ENCODE measurements around the gene SPATA18.

SPATA18 gene

GRCh38 chr4:52051213-52051614 is at the start of gene SPATA18:
TSS of gene SPATA18 (plus strand) at chr4:52051304. CDS start at chr4:52051705, 401 bp downstream.
- no peak for TF ChIP-seq GATA3 (IDR thresholded peaks at IDR 0.05; ENCODE audit: low read depth, low read length)
- TF ChIP-seq GATA2 (IDR thresholded peaks at IDR 0.05; ENCODE audit: low read depth, low read length): no peak

- TF ChIP-seq GATA3 (IDR thresholded peaks at IDR 0.05; ENCODE audit: low read depth, low read length) (no peak), GATA2 (IDR thresholded peaks at IDR 0.05; ENCODE audit: low read depth, low read length) (no peak)
Measured at GRCh38 chr4:52001616-52002015, 49.5 kb upstream of the SPATA18 start.

- TF ChIP-seq GATA2 (IDR thresholded peaks at IDR 0.05; ENCODE audit: low read depth, low read length): no peak
- TF ChIP-seq GATA3 (IDR thresholded peaks at IDR 0.05; ENCODE audit: low read depth, low read length): no peak
Measured at GRCh38 chr4:52004414-52004813, 46.7 kb upstream of the SPATA18 start.

GRCh38 chr4:52005604-52006273 is 45.4 kb upstream of the SPATA18 start:
- no peak for TF ChIP-seq GATA3 (IDR thresholded peaks at IDR 0.05; ENCODE audit: low read depth, low read length)
- TF ChIP-seq GATA2 (IDR thresholded peaks at IDR 0.05; ENCODE audit: low read depth, low read length): no peak

GRCh38 chr4:52006887-52007286 is 44.2 kb upstream of the SPATA18 start:
- no peak for TF ChIP-seq GATA2 (IDR thresholded peaks at IDR 0.05; ENCODE audit: low read depth, low read length)
- no peak for TF ChIP-seq GATA3 (IDR thresholded peaks at IDR 0.05; ENCODE audit: low read depth, low read length)

GRCh38 chr4:52010986-52011385 is 40.1 kb upstream of the SPATA18 start:
- TF ChIP-seq GATA2 (IDR thresholded peaks at IDR 0.05; ENCODE audit: low read depth, low read length): no peak
- TF ChIP-seq GATA3 (IDR thresholded peaks at IDR 0.05; ENCODE audit: low read depth, low read length): no peak

- TF ChIP-seq GATA2 (IDR thresholded peaks at IDR 0.05; ENCODE audit: low read depth, low read length) (no peak), GATA3 (IDR thresholded peaks at IDR 0.05; ENCODE audit: low read depth, low read length) (no peak)
Measured at GRCh38 chr4:52012651-52013050, 38.5 kb upstream of the SPATA18 start.

GRCh38 chr4:52014903-52015302 is 36.2 kb upstream of the SPATA18 start:
- TF ChIP-seq GATA2 (IDR thresholded peaks at IDR 0.05; ENCODE audit: low read depth, low read length) (no peak), GATA3 (IDR thresholded peaks at IDR 0.05; ENCODE audit: low read depth, low read length) (no peak)

- TF ChIP-seq GATA2 (IDR thresholded peaks at IDR 0.05; ENCODE audit: low read depth, low read length): no peak
- no peak for TF ChIP-seq GATA3 (IDR thresholded peaks at IDR 0.05; ENCODE audit: low read depth, low read length)
Measured at GRCh38 chr4:52015366-52015765, 35.7 kb upstream of the SPATA18 start.

- TF ChIP-seq GATA2 (IDR thresholded peaks at IDR 0.05; ENCODE audit: low read depth, low read length) (no peak), GATA3 (IDR thresholded peaks at IDR 0.05; ENCODE audit: low read depth, low read length) (no peak)
Measured at GRCh38 chr4:52016981-52017380, 34.1 kb upstream of the SPATA18 start.

GRCh38 chr4:52017814-52018213 is 33.3 kb upstream of the SPATA18 start:
- TF ChIP-seq GATA2 (IDR thresholded peaks at IDR 0.05; ENCODE audit: low read depth, low read length) (no peak), GATA3 (IDR thresholded peaks at IDR 0.05; ENCODE audit: low read depth, low read length) (no peak)

GRCh38 chr4:52019936-52020657 is 31.0 kb upstream of the SPATA18 start, which contains the start of gene LRRC66:
TSS of gene LRRC66 (minus strand) at chr4:52020363. CDS start at chr4:52017613, 2,750 bp downstream.
- TF ChIP-seq GATA3 (IDR thresholded peaks at IDR 0.05; ENCODE audit: low read depth, low read length): no peak
- no peak for TF ChIP-seq GATA2 (IDR thresholded peaks at IDR 0.05; ENCODE audit: low read depth, low read length)

- TF ChIP-seq GATA3 (IDR thresholded peaks at IDR 0.05; ENCODE audit: low read depth, low read length) (no peak), GATA2 (IDR thresholded peaks at IDR 0.05; ENCODE audit: low read depth, low read length) (no peak)
Measured at GRCh38 chr4:52028970-52029369, 22.1 kb upstream of the SPATA18 start.

- no peak for TF ChIP-seq GATA3 (IDR thresholded peaks at IDR 0.05; ENCODE audit: low read depth, low read length)
- no peak for TF ChIP-seq GATA2 (IDR thresholded peaks at IDR 0.05; ENCODE audit: low read depth, low read length)
Measured at GRCh38 chr4:52032005-52032404, 19.1 kb upstream of the SPATA18 start.

- no peak for TF ChIP-seq GATA3 (IDR thresholded peaks at IDR 0.05; ENCODE audit: low read depth, low read length)
- TF ChIP-seq GATA2 (IDR thresholded peaks at IDR 0.05; ENCODE audit: low read depth, low read length): no peak
Measured at GRCh38 chr4:52035190-52035589, 15.9 kb upstream of the SPATA18 start.

Data from SH-SY5Y (cell line).